Heart right ventricle (tissue), 16 donors: Measurements from ENCODE around the gene DDX31. TPM values are rescaled to one million over a fixed set of nuclear protein-coding genes. Genes with fewer than 3 reads are reported as not detected.

Experiments used
- ATAC-seq, 8 donors: fragments of 200-7000 bp; cut with Tn5 transposase; one replicate each; pipeline ENCODE4 v1.9.1; 2020; ENCODE audit warnings: mild to moderate bottlenecking in 8 of 8, moderate library complexity in 8 of 8, moderate number of reproducible peaks in 1 of 8
- DNase-seq, 2 donors: peaks; one replicate each; pipeline ENCODE4 v3.0.0-alpha.2; 2020
- H3K27ac ChIP-seq, 10 donors: fragments of 200-600 bp; sonication (generic) in 2 of 10; one replicate each; pipeline versions ENCODE4 v1.5.0 to v1.8.0; 2020 to 2022; ENCODE audit warnings: mild to moderate bottlenecking in 3 of 10
- H3K27me3 ChIP-seq, 7 donors: fragments of 200-600 bp; one replicate each; pipeline ENCODE4 v1.8.0; 2021 to 2022; ENCODE audit warnings: mild to moderate bottlenecking in 2 of 7
- H3K36me3 ChIP-seq, 9 donors: fragments of 200-600 bp; sonication (generic) in 1 of 9; one replicate each; pipeline versions ENCODE4 v1.5.0 to v1.8.0; 2020 to 2022; ENCODE audit warnings: mild to moderate bottlenecking in 2 of 9
- H3K4me1 ChIP-seq, 9 donors: fragments of 200-600 bp; sonication (generic) in 1 of 9; one replicate each; pipeline versions ENCODE4 v1.5.0 to v1.8.0; 2020 to 2022; ENCODE audit warnings: mild to moderate bottlenecking in 4 of 9
- H3K4me3 ChIP-seq, 10 donors: fragments of 200-600 bp; sonication (generic) in 2 of 10; one replicate each; pipeline versions ENCODE4 v1.5.0 to v1.8.0; 2020 to 2022; ENCODE audit warnings: mild to moderate bottlenecking in 7 of 10, moderate library complexity in 2 of 10
- H3K9me3 ChIP-seq, 11 donors: fragments of 200-600 bp in 10 of 11; sonication (generic) in 2 of 11; one replicate each; pipeline versions ENCODE4 v1.5.0 to v1.8.0; 2013 to 2022; ENCODE audit warnings: mild to moderate bottlenecking in 2 of 11, control low read depth in 1 of 11, moderate library complexity in 1 of 11
- CTCF ChIP-seq, 9 donors: fragments of 200-600 bp; sonication (generic) in 2 of 9; IDR thresholded peaks; one replicate each; pipeline versions ENCODE4 v1.5.0 to v1.8.0; 2021 to 2022; ENCODE audit warnings: antibody characterized with exemption in 9 of 9, mild to moderate bottlenecking in 5 of 9, moderate library complexity in 1 of 9
- WGBS, 2 donors: extraction: QIAGEN DNeasy Blood & Tissue Kit; methylation state at CpG; one replicate each; pipeline ENCODE4 v1.1.7; 2013; ENCODE audit warnings: inconsistent platforms in 1 of 2; 5-methylcytosine and 5-hydroxymethylcytosine counted together
- intact Hi-C, 10 donors: fragments of 100-400 bp; cut with DNase I; formaldehyde crosslinking; loops; one replicate each; pipeline versions ENCODE4 v1.11.1 to v1.14.2; 2022
- polyA plus RNA-seq, 2 donors: library from polyadenylated mRNA; stranded (reverse); fragments of 200-250 nt; gene quantifications; one replicate each; pipeline ENCODE4 v1.2.3, GENCODE V29; 2013
- total RNA-seq, 10 donors: library from RNA; stranded (reverse); fragmentation: NEBNext Ultra II Directional in 3 of 10; extraction: Animal tissue kit (Norgen Biotek cat#: 25700) in 3 of 10; gene quantifications; one replicate each; pipeline versions ENCODE4 v1.2.1 to v1.2.4, GENCODE V29; 2021 to 2023
- donor health status: Arrhythmogenic right ventricular cardiomyopathy.
- donor health status: ischemic (EF 13 %, LVEDD 7.1; RV severe dilation, severe dysfunction).
- donor health status: healthy with polysubstance abuse.
- donor health status: DM: no; HTN: yes; CAD: no.
- donor health status: DM: no; HTN: no; CAD: no.
- donor health status: ischemic (EF 25% LVEDD 6.9; RV normal size, moderate dysfunction).
- donor health status: ischemic (EF 25% LVEDD 5.7; RV mildly dilated, moderate dysfunction).
- donor health status: healthy.
- donor health status: DM: yes; HTN: yes; CAD: no.
- donor health status: Ischemic cardiomyopathy.
- donor health status: ischemic (EF 35%, LVEDD 5.7; RV mildly dilated, moderate dysfunction).
- donor health status: nonischemic (EF 11% LVEDD 7.7; RV severe dilation, severe dysfunction).
- donor health status: DM: yes; HTN: yes; CAD: no.
- donor health status: PGD.
- donor health status: ischemic (EF 29% LVEDD 5.4; RV normal size, mild dysfunction).
- donor health status: nonischemic (EF 23%, LVEDD 6.1; RV moderate dilation, normal function).

The DDX31 gene
- total and polyA plus RNA-seq, 12 donors: 4.0 to 6.4 (median 5.0) TPM

- Histone ChIP-seq H3K9me3 (no peaks in the 10 kb centered on the region), H3K27me3 (no peaks in the 10 kb centered on the region), H3K36me3 (peaks cover 0 to 71% (median 29%) of the 10 kb centered on the region in 9 donors), H3K27ac (no peak overlapping the region), H3K4me3 (no peak overlapping the region), H3K4me1 (no peaks in the 10 kb centered on the region)
- ATAC-seq (no peak), DNase-seq (no peak)
- WGBS, 2 donors: 96 to 98% methylated on average over 3 of the region's 3 CpGs
- TF ChIP-seq CTCF (IDR thresholded peaks at IDR 0.05): no peak
- intact Hi-C loops: no loop called here
These were observed 35.5 kb downstream of the DDX31 start for GRCh38 chr9:132634327-132634726.

- ATAC-seq: no peak
- WGBS, 2 donors: 95 to 96% methylated on average over 7 of the region's 7 CpGs
These were observed 37.2 kb downstream of the DDX31 start for GRCh38 chr9:132632413-132633129.

GRCh38 chr9:132631685-132632084 is 38.1 kb downstream of the DDX31 start:
- WGBS, 2 donors: 78 to 85% methylated on average over 7 of the region's 7 CpGs
- Histone ChIP-seq H3K9me3 (no peaks in the 10 kb centered on the region), H3K4me1 (no peaks in the 10 kb centered on the region), H3K36me3 (peaks cover 0 to 71% (median 32%) of the 10 kb centered on the region in 9 donors), H3K27ac (no peak overlapping the region), H3K4me3 (no peak overlapping the region), H3K27me3 (no peaks in the 10 kb centered on the region)
- intact Hi-C loops: no loop called here
- TF ChIP-seq CTCF (IDR thresholded peaks at IDR 0.05): no peak
- no peak for ATAC-seq
- DNase-seq: no peak

More at GRCh38 chr9:132632413-132633129, 37.2 kb downstream of the DDX31 start:
- no peak for TF ChIP-seq CTCF (IDR thresholded peaks at IDR 0.05)
- Histone ChIP-seq H3K9me3 (no peaks in the 10 kb centered on the region), H3K36me3 (peaks cover 0 to 71% (median 30%) of the 10 kb centered on the region in 9 donors), H3K4me1 (no peaks in the 10 kb centered on the region), H3K4me3 (no peak overlapping the region), H3K27ac (no peak overlapping the region), H3K27me3 (no peaks in the 10 kb centered on the region)
- intact Hi-C loops: no loop called here
- no peak for DNase-seq

GRCh38 chr9:132631280-132631679 is 38.5 kb downstream of the DDX31 start:
- WGBS, 2 donors: 91 to 94% methylated on average over 5 of the region's 5 CpGs
- ATAC-seq: no peak
- intact Hi-C loops: no loop called here

More at GRCh38 chr9:132631280-132631679, 38.5 kb downstream of the DDX31 start:
- H3K4me1 ChIP-seq: no peaks in the 10 kb centered on the region
- DNase-seq: no peak
- H3K27me3 ChIP-seq: no peaks in the 10 kb centered on the region
- no peak overlapping the region for H3K27ac ChIP-seq
- TF ChIP-seq CTCF (IDR thresholded peaks at IDR 0.05): no peak
- H3K4me3 ChIP-seq: no peak overlapping the region
- peaks cover 0 to 72% (median 33%) of the 10 kb centered on the region in 9 donors for H3K36me3 ChIP-seq
- H3K9me3 ChIP-seq: no peaks in the 10 kb centered on the region
